Measurements from ENCODE around the gene NRF1.

NRF1 gene

GRCh38 chr7:129742256-129742655 is 130.7 kb downstream of the NRF1 start:
- no peak for DNase-seq (ENCODE audit: extremely low read depth, low read depth)
- TF ChIP-seq CTCF (IDR thresholded peaks at IDR 0.05; ENCODE audit: low read depth, low read length, missing control alignments) = no peak

DNA sequence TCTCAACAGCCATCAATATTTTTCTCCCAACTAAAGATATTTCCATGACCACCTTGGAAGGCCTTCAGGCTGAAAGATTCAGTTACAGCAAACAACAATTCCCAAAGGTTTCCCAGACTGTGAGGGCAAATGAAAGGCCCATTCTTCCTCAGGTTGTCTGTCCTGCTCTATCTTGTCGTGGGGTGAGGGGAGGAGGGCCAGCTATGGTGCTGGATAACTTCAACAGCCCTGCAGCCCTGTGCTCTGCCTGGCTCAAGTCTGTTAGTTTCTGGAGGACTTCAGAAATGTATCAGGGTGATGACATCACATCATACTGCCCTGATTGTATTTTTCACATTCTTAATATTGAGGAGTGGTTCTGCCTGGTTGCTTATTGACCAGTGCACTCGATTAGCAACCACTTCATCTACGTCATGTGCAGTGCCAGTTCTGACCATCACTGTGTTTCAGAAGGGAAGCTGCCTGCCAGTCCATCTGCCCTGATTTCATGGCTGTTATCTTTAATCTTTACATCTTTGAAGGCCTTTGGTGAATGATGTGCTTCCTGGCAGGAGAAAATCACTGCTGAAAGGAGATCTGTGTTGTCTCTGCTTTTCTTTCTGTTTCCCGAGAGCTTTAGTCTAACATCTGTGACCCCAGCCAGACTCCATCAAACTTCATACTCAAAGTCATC is 135.5 kb downstream of the NRF1 start:
- no peak for DNase-seq (ENCODE audit: extremely low read depth, low read depth)
- TF ChIP-seq CTCF (IDR thresholded peaks at IDR 0.05; ENCODE audit: low read depth, low read length, missing control alignments) = no peak
- H3K4me3 ChIP-seq (replicated peaks; ENCODE audit: low read depth, low read length) = no peak overlapping the region

More at GRCh38 chr7:129742256-129742655, 130.7 kb downstream of the NRF1 start:
- no peak overlapping the region for H3K4me3 ChIP-seq (replicated peaks; ENCODE audit: low read depth, low read length)

DNA sequence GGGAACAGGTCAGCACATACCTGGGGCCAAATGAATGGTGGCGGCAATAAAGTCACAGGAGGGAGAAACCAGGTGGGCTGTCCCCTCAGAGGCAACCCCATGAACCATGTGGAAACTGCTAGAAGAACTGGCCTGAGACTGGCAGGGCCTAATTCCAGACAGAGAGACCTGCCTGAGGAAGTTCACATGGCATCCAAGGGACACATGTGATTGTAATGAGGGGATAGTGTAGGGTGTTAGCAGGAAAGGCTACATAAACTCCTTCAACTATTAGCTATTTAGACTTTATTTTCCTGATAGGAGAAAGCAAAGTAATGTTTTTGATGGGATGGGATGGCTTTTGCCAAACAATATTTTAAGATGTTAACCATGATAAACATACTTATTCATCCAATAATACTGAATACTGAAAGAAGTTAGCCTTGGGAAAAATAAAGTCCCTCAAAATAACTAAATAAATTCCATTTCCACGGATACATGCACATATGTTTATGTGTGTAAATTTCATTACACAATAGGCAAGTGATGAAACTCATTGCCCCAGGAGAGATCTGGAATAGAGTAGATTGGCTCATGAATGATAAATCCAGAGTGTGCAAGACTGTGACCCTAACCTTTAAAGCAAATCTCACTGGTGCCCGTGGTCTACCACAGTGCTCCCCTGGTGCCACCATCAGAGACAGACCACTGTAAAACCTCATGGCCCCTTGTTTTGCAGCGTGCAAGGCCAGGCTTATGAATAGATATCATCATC is 137.0 kb downstream of the NRF1 start:
- no peak for DNase-seq (ENCODE audit: extremely low read depth, low read depth)
- no peak for TF ChIP-seq CTCF (IDR thresholded peaks at IDR 0.05; ENCODE audit: low read depth, low read length, missing control alignments)
- H3K4me3 ChIP-seq (replicated peaks; ENCODE audit: low read depth, low read length) = no peak overlapping the region

GRCh38 chr7:129750091-129750490 is 138.6 kb downstream of the NRF1 start:
- H3K4me3 ChIP-seq (replicated peaks; ENCODE audit: low read depth, low read length) = no peak overlapping the region
- no peak for TF ChIP-seq CTCF (IDR thresholded peaks at IDR 0.05; ENCODE audit: low read depth, low read length, missing control alignments)
- DNase-seq (ENCODE audit: extremely low read depth, low read depth) = no peak

DNA sequence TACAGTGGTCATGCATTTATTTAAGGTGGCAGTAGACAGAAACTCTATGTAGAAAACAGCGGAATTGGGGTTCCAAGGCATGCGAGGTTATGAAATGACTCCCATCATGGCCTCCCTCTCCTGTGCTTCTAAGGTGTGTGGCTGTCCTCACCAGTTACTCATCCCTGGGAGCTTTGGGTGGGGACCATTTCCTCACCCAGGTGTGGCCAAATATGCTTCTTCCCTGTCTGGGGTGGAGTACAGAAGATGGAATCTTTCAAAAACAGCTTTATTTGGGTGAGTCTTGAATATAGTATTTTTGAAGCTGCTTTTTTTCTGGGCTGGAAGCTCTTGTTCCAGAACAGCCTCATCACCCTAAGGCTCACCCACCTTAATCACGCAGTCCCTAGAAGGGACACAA is 139.0 kb downstream of the NRF1 start:
- no peak for DNase-seq (ENCODE audit: extremely low read depth, low read depth)
- no peak for TF ChIP-seq CTCF (IDR thresholded peaks at IDR 0.05; ENCODE audit: low read depth, low read length, missing control alignments)
- no peak overlapping the region for H3K4me3 ChIP-seq (replicated peaks; ENCODE audit: low read depth, low read length)

GRCh38 chr7:129751916-129752315 is 140.4 kb downstream of the NRF1 start:
- DNase-seq (ENCODE audit: extremely low read depth, low read depth) = no peak
- no peak for TF ChIP-seq CTCF (IDR thresholded peaks at IDR 0.05; ENCODE audit: low read depth, low read length, missing control alignments)
- H3K4me3 ChIP-seq (replicated peaks; ENCODE audit: low read depth, low read length) = no peak overlapping the region
